ENCODE results near the gene EYS. TPM values are rescaled to one million over a fixed set of nuclear protein-coding genes. Genes with fewer than 3 reads are reported as not detected.

EYS gene
- polyA plus RNA-seq, 1 of the 3 experiments (the other 2 are of a cell fraction) = 0.05 TPM

- no peak overlapping the region for H3K27ac ChIP-seq (ENCODE audit: low read depth in 2 of 2, low read length in 1 of 2)
- no peaks in the 10 kb centered on the region for H4K20me1 ChIP-seq (ENCODE audit: insufficient read depth)
- no peaks in the 10 kb centered on the region for H3K4me1 ChIP-seq (ENCODE audit: control insufficient read depth in 1 of 2, insufficient read depth in 2 of 2, low read depth in 1 of 2, low read length in 1 of 2)
- POLR2A ChIA-PET = no interaction called here
- no peaks in the 10 kb centered on the region for H3K9me3 ChIP-seq
- H3F3A ChIP-seq (replicated peaks; ENCODE audit: insufficient read depth) = no peaks in the 10 kb centered on the region
- H3K27me3 ChIP-seq (ENCODE audit: insufficient read depth) = no peaks in the 10 kb centered on the region
- DNase-seq = no peak
- no peaks in the 10 kb centered on the region for H3K36me3 ChIP-seq (replicated peaks in 1 of 2; ENCODE audit: control insufficient read depth in 1 of 2, insufficient read depth in 2 of 2, low read length in 1 of 2)
- TF ChIP-seq RXRA (IDR thresholded peaks at IDR 0.05; ENCODE audit: borderline replicate concordance, low read depth) (no peak), CHD2 (IDR thresholded peaks at IDR 0.05; ENCODE audit: low read length, partially characterized antibody) (no peak), GABPA (IDR thresholded peaks at IDR 0.05; ENCODE audit: low read depth) (no peak), TEAD4 (IDR thresholded peaks at IDR 0.05; ENCODE audit: borderline replicate concordance, insufficient read depth) (no peak), NFIC (IDR thresholded peaks at IDR 0.05; ENCODE audit: borderline replicate concordance) (no peak), RCOR1 (IDR thresholded peaks at IDR 0.05; ENCODE audit: low read length) (no peak), RFX5 (IDR thresholded peaks at IDR 0.05; ENCODE audit: low read length) (no peak), RAD21 (IDR thresholded peaks at IDR 0.05; ENCODE audit: low read length) (no peak), EZH2phosphoT487 (IDR thresholded peaks at IDR 0.05; ENCODE audit: borderline replicate concordance, low read depth) (no peak), SIN3A (IDR thresholded peaks at IDR 0.05; ENCODE audit: borderline replicate concordance, low read depth, low read length) (no peak), IRF3 (IDR thresholded peaks at IDR 0.05; ENCODE audit: low read depth, low read length) (no peak), PBX3 (IDR thresholded peaks at IDR 0.05) (no peak), YY1 (IDR thresholded peaks at IDR 0.05; ENCODE audit: low read depth) (no peak), GATA2 (CRISPR knock-in tag; IDR thresholded peaks at IDR 0.05) (no peak)
- no peak overlapping the region for H3K9ac ChIP-seq
- CTCF ChIA-PET = interaction anchor here (0.6 to 1.0 kb wide), 4 partner anchors 12 to 464 kb away, joined by 3 to 4 read pairs (median 3); no protein-coding TSS in a partner anchor
- 81% methylated on average over 1 of the region's 1 CpG for WGBS (ENCODE audit: low lambda C conversion rate)
- H3K79me2 ChIP-seq (ENCODE audit: insufficient read depth) = no peaks in the 10 kb centered on the region
- H3K4me2 ChIP-seq = no peak overlapping the region
- no peak overlapping the region for H3K4me3 ChIP-seq (ENCODE audit: low read depth in 2 of 2, low read length in 1 of 2)
- H2AFZ ChIP-seq (ENCODE audit: low read depth) = no peak overlapping the region
- no peaks in the 10 kb centered on the region for H3K9me2 ChIP-seq
Observed at GRCh38 chr6:63881791-63882190, 1825.2 kb downstream of the EYS start.

- Histone ChIP-seq H3K27ac (ENCODE audit: low read depth in 2 of 2, low read length in 1 of 2) (no peak overlapping the region), H4K20me1 (ENCODE audit: insufficient read depth) (no peaks in the 10 kb centered on the region), H3K79me2 (ENCODE audit: insufficient read depth) (no peaks in the 10 kb centered on the region), H3K4me3 (ENCODE audit: low read depth in 2 of 2, low read length in 1 of 2) (no peak overlapping the region), H3K4me2 (no peak overlapping the region), H3K36me3 (replicated peaks in 1 of 2; ENCODE audit: control insufficient read depth in 1 of 2, insufficient read depth in 2 of 2, low read length in 1 of 2) (no peaks in the 10 kb centered on the region), H3K9me2 (no peaks in the 10 kb centered on the region), H3K9me3 (no peaks in the 10 kb centered on the region), H3K9ac (no peak overlapping the region), H2AFZ (ENCODE audit: low read depth) (no peak overlapping the region), H3K27me3 (ENCODE audit: insufficient read depth) (no peaks in the 10 kb centered on the region), H3K4me1 (ENCODE audit: control insufficient read depth in 1 of 2, insufficient read depth in 2 of 2, low read depth in 1 of 2, low read length in 1 of 2) (no peaks in the 10 kb centered on the region), H3F3A (replicated peaks; ENCODE audit: insufficient read depth) (no peaks in the 10 kb centered on the region)
- TF ChIP-seq FOSL2 (IDR thresholded peaks at IDR 0.05; ENCODE audit: borderline replicate concordance, low read depth) (no peak), CTCF (IDR thresholded peaks at IDR 0.05) (peak; percentile 18; the same call in 1 of the 2 replicates)
- 66% methylated on average over 4 of the region's 4 CpGs for WGBS (ENCODE audit: low lambda C conversion rate)
- POLR2A ChIA-PET = no interaction called here
- CTCF ChIA-PET = interaction anchor here (0.6 kb wide), 1 partner anchor 499 kb away, joined by 3 read pairs; no protein-coding TSS in a partner anchor
- DNase-seq = no peak
Observed at GRCh38 chr6:63872233-63872632, 1834.8 kb downstream of the EYS start.

Data from SK-N-SH (cell line).